ENCODE measurements around the gene NQO1.
"Not testable (repeated sequence)": the region's sequence is repeated elsewhere in the genome, so short reads cannot be mapped to it uniquely, and the experiment has no call there.

- not testable (repeated sequence) for TF ChIP-seq POLR2A (IDR thresholded peaks at IDR 0.05)
- TF ChIP-seq, protein P1, sequence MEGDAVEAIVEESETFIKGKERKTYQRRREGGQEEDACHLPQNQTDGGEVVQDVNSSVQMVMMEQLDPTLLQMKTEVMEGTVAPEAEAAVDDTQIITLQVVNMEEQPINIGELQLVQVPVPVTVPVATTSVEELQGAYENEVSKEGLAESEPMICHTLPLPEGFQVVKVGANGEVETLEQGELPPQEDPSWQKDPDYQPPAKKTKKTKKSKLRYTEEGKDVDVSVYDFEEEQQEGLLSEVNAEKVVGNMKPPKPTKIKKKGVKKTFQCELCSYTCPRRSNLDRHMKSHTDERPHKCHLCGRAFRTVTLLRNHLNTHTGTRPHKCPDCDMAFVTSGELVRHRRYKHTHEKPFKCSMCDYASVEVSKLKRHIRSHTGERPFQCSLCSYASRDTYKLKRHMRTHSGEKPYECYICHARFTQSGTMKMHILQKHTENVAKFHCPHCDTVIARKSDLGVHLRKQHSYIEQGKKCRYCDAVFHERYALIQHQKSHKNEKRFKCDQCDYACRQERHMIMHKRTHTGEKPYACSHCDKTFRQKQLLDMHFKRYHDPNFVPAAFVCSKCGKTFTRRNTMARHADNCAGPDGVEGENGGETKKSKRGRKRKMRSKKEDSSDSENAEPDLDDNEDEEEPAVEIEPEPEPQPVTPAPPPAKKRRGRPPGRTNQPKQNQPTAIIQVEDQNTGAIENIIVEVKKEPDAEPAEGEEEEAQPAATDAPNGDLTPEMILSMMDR (IDR thresholded peaks at IDR 0.05 in 4 of 5, conservative IDR thresholded peaks at IDR 0.05 in 1 of 5) = not testable (repeated sequence)
These were observed 4.9 kb upstream of the NQO1 start for GRCh38 chr16:69731280-69731679.

Measured in gastrocnemius medialis (tissue), 4 donors.